Stimulated activated naive CD4-positive, alpha-beta T cell treated with Interleukin-2 at 50 U/mL for 16 hours (primary cell): ENCODE measurements around the gene SDK1.

Source experiments
- DNase-seq: peaks from one replicate; lab custom pipeline; 2025; lab: John Stamatoyannopoulos, UW

The SDK1 gene

DNA sequence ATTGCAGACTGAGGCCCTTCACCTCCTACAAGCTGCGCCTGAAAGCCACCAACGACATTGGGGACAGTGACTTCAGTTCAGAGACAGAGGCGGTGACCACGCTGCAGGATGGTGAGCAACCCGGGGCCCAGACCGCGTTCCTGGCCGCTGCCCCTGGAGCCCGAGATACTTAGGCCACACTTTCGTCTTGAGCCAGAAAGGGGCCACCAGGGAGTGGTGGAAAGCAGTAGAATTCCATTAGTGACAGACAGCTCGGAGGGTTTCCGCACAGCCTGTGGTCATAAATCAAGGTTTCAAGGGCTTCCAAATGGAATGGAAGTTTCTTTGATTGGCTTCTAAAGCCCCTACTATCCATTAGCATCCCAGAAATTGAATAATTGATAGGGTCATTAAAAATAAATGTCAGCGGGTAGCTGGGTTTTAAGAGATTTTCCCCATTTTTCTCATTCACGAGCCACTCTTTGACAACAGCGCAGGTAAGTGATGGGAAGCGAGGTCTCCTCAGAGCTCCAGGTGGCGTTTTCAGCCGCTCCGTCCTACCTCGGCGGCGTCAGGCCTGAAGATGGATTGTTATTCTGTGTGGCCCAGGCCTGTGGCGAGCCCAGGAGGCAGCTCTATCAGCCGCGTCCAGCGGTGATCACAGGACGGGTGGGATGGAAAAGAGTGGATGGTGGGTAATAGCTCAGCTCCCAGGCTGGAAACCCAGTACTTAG, 857.5 kb downstream of the SDK1 start:
- no peak for DNase-seq

DNA sequence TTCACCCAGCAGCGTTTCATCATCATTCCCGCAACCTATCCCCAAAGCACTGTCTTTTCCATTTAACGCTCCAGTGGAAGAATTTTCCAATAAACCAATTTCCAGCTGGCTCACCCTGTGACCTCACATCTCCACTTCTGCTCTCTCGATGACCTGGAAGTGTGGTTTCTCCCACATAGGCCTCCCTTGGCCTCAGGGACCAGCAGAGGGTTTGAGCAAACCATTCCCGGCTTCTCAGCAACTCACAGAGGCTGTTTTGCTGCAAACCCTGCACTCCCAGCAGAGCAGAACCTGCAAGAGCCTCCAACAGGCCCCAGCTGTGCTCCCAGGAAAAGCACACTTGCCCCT, 858.1 kb downstream of the SDK1 start:
- DNase-seq, result no peak

DNA sequence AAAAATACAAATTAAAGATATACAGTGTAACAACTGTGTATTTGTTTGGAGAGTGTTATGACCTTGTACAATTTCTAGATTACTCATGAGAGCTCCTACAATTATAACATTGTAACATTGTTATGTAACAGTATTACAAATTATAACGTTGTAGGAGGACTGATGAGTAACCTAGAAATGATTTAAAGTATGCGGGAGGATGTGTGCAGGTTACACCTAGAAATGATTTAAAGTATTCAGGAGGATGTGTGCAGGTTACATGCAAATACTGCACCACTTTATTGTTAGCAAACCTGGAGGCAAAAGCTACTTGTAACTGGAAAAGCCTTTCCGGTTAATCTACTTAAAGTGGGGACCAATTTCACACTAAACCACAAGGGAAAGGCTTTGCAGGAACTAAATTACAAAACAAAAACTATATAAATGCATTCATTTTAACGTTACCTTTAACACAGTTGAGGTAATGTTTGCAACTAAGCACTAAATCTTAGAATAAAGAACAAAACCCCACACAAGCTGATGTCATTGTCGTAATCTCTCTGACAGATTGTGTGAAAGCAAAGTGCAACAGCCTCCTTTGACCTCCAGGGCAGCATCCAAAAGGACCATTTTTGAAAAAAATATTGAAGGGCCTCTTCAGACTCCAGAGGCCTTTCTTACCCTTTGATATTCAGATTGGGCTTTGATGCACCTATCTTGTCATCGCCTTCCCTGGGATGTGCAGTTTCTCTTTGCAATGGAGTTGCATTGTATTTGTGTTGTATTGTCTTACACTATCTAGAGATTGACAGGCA, 858.9 kb downstream of the SDK1 start:
- no peak for DNase-seq

DNA sequence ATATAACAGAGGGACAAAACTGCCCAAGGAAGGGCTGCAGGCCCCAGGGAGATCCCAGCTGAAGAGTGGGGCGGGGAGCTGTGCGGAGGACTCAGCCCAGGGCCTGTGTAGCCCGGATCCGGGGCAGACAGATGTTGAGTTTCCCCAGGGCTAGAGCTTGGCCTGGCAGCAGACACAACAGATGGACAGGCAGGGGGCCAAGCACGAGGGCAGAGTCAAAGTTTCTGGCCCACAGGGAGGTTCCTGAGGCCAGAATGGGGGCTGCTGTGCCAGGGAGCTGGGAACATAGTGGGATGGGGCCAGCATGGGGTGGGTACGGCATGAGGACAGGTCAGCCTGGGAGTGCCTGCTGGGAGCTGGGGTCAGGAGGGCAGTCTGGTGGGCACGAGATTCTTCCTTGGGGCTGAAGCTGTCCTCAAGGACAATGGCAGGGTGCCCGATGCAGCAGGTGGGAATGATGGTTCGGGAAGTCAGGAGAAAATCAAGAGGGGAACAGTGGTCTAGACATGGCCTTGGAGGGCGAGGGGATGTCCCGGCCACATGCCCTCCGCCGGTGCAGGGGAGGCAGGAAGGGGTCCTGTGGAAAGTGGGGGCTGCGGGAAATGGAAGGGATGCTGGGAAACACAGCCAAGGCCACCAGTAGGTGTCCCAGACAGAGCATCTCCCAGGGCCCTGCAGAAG, 862.0 kb downstream of the SDK1 start:
- DNase-seq, result no peak

DNA sequence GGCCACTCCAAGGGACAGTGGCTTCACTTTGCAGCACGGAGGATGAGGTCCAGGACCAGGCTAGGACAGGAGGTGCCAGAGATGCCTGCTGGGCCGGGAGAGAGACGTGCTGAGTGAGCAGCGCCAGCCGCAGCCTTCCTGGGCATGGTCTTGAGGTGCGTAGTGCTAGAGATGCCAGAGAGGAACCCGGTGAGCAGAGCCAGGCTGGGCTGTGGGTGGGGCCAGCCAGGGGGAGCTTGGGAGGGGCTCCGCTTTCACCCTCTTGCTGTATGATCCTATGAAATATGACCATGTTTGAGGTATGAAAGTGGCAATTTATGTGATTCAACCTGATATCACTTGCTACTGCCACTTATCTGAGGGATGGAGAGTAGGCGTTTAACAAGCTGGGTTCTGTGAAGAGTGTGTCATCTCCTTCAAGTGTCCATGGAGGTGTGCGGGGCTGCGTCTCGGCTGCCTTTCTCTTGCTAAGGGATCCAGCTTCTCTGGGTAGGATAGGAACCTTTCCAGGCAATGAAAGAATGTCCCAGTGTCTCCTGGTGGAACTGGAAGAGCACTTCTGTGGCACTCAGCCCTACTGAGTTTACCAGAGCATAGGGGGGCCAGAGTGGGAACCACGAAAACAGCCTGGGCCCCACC, 862.6 kb downstream of the SDK1 start:
- no peak for DNase-seq

DNA sequence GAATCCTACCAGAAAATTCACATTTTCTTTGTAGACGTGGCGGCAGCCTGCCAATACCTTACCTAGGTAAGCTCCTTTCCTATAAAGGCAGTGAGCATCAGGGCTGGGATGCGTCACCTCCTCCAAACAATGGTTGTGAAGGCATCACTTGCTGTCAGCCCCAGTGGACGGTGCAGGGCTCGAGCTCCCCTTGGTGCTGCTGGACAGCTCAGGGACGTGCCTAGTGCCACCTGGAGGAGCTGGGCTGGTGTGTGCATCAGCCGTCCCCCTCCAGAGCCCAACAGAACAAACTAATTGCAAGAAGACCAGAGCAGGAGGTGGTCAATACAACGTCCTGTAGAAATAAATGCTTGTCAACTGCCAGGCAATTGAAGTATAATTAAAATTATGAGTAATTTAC, 863.5 kb downstream of the SDK1 start:
- no peak for DNase-seq

DNA sequence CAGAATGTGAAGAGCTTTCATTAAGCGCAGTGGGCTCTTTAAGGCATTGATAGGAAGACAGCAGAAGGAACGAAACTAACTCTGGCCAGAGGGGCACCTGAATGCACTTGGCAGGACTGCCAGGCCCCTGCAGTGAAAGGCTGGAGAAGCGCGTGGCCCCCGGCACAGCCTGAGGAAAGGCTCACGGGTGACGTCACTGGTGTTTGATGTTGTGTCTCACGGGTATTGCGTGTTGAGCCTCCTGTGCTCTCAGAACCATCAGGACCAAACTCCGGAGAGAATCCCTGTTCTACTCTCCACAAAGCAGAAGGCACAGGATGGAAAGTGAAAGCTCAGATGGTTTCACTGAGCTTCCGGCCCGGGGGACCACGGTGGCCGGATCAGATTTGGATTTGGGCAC, 865.3 kb downstream of the SDK1 start:
- DNase-seq, result no peak

DNA sequence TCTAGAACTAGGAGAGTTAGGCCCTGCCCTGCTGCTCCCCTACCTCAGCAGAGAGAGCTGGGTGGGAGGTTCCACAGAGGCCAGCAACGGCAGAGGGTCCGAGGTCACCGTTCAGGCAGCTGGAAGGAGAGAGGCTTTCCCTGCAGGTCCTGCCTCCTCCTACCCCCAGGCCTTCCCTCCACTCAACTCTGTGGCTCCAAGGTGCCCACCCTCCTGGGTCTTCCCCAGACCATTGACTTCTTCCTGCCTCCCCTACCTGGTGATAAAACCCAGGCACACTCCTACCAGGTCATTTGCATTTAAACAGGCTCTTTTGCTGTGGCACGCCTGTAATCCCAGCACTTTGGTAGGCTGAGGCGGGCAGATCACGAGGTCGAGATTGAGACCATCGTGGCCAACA, 865.8 kb downstream of the SDK1 start:
- DNase-seq, result no peak

DNA sequence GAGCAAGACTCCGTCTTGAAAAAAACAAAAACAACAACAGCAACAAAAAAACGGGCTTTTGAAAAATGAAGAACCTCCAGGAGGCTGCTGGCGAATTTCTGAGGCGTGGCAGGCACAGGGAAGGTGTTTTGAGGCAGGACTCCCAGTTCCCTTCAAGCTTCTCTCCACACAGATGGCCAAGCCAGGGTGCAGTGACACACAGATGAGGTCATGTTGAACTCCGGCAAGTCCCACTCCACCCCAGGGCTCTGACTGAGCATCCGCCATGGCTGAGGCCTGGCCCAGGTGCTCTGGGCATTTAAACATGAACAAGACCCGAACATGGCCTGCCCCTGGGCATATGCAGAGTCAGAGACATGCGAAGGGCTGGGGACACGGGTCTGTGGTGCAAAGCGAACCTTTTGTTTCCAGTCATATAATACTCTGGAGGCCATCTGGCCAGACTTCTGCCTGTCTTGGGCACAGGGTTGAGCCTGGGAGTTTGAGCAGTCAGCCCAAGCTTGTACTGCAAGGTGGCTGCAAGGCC, 866.4 kb downstream of the SDK1 start:
- DNase-seq, result no peak

DNA sequence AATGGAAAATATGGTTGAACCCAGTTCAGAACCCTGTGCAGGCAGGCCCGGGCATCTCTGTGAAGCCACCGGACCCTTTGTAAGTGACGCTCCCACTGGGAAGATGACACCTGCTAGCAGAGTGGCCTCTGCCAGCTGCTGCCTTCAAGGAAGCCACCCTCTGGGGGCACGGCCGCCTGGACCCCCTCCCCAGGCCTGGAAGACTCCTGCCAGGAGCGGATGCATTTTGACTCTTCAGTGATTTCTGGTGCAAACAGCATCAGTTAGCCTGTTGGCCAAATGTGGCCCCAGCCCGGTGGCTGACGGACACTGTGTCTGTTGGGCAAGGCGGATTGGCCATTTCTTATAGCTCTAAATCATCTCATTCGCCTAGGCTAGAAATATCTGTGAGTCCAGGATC, 867.0 kb downstream of the SDK1 start:
- no peak for DNase-seq

DNA sequence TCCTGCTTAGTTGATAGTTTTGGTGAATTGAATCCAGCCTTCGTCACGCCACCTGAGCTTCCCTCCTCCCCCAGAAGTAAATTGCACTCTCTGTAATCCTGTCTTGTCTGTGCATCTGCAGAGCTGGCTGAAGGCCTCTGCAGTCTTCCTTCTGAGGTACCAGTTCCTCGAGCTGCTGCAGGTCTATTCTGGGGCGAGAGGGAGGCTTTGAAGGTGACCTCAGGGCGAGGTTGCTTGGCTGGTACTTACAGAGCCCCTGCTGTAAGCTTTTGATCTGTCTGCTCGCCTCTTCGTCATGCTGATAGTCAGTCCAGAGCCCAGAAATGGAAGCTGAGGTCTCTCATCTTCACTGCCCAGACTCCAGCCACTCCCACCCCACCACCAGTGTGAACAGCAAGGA, 867.5 kb downstream of the SDK1 start:
- no peak for DNase-seq

DNA sequence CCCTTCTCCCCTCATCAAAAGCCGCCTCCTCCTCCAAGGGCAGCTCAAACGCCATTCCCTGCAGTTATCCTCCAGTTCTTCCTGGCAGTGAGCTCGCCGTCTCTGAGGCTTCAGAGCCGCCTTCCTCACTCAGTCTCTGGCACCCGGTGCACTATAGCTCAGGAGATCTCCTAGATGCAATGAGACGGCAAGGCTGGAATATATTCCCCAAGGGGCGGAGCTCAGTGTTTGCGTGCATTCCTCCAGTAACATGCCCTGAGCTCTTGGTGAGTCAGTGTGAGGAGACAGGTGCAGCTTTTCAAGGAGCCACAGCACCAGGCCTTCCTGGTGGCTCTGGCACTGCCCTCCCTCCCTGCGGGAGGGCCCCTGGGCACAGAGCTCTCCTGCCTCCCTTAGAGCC, 868.4 kb downstream of the SDK1 start:
- no peak for DNase-seq

DNA sequence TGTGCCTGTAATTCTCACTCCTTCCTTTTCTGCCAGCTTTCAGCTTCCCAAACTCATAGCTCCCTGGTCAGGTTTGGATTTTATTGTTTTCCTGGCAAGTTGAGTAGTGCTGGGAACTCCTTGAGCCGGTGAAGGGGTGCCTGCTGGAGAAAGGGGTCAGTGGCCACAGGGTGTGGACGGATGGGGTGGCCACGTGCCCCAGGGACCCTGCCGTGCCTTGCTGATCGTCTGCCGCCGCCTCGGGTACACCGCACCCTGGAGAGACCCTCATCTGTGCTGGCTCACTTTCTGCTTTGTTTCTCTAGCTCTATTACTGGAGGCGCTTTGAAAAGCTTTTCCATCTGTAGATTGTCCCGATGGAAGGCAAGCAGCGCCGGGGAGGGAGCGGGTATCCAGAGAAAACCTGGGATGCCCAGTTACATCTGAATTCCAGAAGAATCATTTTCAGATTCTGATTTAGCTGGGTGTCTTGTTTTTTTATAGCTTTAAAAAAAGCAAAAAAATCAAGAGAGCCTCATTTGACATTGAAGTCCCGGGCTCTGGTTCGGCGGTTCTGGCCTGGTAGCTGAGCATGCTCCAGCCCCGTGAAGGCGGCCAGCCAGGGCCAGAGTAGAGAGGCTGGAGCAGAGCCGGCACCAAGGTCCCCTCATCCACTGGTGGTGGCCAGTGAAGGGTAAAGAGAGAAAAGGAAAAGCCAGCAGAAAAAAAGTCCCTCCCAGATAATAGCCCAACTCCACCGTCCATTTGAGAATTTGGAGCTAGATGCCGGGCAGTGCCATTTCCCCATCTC, 870.1 kb downstream of the SDK1 start:
- no peak for DNase-seq

DNA sequence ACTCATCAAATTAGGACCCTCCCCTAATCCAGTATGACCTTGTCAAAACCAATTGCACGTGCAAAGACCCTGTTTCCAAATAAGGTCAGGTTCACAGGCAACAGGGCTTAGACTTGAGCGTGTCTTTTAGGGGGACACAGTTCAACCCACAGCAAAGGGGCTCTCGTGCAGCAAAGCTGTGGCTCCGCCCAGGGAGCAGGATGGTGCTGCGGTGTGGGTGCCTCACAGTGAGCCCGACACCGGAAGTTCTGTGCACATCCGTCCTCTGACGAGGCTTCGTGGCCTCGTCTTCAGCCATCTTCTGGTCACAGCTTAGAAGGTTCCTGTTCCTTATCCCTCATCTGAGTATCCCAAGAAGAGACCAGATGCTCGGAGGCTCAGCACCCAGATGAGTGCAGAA, 871.8 kb downstream of the SDK1 start:
- no peak for DNase-seq

DNA sequence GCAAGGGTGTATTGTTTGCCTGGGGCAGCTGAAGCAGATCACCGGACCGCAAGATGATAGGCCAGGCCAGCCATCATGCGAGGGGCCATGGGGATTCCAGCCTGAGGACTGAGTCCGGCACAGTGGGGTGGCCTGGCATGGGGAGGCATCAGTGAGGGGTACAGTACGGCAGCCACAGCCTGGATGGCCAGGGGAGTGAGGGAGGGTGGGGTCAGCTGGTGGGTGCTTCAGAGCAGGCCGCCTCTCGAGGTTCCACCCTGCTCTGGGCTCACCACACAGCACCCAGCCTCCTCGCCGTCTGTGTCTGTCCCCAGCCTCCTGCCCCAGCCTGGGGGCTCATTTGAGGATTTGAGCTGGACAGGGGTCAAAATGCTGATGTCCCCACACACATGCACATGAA, 872.6 kb downstream of the SDK1 start:
- no peak for DNase-seq

DNA sequence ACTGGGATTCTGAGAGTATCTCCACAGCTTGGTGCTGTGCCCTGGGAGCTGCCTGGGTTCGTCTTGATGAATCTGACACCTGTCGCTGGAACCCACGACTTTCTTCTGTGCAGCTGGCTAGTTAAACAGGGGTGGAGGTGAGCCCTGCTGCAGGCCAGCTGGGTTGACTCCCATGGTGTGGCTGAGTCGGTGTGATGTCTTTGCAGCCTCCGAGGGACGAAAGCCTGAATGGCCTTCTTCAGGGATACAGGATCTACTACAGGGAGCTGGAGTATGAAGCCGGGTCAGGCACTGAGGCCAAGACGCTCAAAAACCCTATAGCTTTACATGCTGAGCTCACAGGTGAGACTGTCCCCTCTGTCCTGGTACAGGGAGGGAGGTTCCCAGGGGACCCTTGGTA, 873.0 kb downstream of the SDK1 start:
- no peak for DNase-seq

DNA sequence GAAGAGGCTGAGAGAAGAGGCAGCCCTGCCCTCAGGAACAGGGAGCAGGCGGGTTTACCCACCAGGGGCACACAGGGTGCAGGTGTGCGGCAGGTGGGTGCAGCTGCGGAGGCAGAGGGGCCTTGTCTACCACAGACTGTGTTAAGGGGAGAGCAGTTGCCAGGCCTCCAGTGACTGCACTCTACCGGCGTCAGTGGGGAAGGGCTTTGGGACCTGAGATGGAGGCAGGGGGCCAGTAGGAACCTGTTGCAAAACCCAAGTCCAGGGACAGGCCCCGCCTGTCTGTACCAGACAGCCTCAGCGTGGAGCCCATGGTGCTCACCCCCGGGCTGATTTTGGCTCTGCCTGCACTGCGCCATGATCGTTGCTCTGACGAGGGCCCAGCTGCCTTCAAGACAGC, 873.4 kb downstream of the SDK1 start:
- no peak for DNase-seq

DNA sequence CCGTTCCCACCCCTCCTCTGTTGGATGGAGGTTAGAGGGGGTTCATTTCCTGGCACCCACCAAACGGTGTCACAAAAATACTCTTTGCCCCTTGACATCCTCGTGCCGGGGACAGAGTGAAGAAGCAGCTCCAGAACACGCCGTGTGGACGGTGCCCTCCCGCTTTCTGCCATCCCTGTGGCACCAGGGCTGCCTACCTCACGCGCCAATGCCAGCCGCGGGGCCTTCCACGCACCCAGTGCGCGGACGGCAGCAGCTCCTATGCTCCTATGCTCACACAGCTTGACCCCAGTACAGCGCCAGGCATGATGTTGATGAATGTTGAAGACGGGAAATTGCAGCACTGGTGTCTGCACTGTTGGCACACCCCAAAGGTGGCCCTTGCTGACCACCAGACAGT, 873.8 kb downstream of the SDK1 start:
- DNase-seq, result no peak

DNA sequence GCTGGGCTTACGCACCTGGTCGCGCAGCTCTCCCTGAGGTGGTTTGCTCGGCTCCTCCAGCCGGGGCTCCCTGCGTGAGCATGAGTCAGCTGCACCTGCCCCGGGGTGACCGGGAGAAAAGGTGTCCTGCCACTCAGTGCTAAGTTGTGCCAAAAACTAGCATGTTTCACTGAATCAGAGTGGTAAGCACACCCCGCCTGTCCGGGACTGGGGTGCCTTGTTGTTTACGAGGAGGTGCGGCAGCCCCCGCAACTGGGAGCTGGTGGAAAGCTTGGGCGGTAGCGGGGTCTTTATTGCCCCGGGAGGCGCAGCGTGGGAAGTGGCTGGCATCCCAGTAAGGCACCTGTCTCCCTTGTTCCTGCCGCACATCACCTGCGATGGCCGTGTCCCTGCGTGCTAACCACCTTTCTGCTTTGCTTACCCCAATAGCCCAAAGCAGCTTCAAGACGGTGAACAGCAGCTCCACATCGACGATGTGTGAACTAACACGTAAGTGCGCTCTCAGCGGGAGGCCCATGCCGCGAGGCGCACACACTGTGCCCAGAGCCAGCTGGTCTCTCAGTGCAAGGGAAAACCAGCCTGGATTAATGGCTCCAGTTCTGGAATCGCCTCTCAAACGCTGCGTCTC, 874.4 kb downstream of the SDK1 start:
- no peak for DNase-seq

DNA sequence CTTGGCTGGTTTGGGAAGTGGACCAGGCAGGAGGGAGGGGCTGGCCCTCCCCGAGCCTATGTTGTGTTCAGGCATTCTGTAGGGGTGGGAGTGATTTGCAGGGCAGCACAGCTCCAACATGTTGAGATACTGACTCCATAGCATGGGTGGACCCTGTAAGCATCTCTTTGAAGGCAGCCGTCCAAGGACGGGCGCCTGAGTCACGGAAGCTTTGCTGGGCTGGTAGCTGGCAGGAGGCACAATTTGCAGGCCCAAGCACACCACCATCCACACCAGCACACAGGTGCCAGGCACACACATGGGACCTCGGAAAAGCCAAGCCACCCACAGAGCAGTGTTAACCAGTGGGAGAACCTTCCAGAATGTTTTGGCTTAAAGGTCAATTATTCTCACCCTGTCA, 875.9 kb downstream of the SDK1 start:
- no peak for DNase-seq

DNA sequence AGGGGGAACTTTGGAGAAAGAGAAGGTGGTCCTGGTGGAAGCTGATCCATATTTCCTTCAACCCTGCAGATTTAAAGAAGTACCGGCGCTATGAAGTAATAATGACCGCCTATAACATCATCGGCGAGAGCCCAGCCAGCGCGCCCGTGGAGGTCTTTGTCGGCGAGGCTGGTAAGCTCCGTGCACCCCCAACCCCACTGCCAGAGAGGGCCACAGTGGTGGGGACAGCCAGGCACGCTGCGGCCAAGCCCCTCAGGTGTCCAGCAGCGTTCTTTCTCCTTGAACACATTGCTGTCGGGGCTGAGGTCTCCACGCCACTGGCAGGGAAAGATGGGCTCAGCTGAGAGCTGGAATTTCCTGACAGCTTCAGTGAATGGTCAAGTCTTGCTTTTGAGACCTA, 877.4 kb downstream of the SDK1 start:
- DNase-seq, result no peak
